Gastroesophageal sphincter (tissue), 3 donors: ENCODE measurements around the gene MAP4K4.

Experiments
- CTCF ChIP-seq, 4 experiments: fragments of 200-600 bp in 2 of 4; fragments of 450-650 bp in 2 of 4; sonication (generic) in 1 of 4; IDR thresholded peaks; one replicate each; pipeline ENCODE4 v1.5.1; 2017 to 2019; ENCODE audit warnings: antibody characterized with exemption in 4 of 4, mild to moderate bottlenecking in 2 of 4, moderate library complexity in 2 of 4
- EP300 ChIP-seq: sonication (generic); formaldehyde crosslinking; IDR thresholded peaks from one replicate; pipeline ENCODE4 v1.6.1; 2017; ENCODE audit warnings: antibody characterized with exemption, mild to moderate bottlenecking
- POLR2A ChIP-seq, 2 donors: fragments of 450-650 bp; IDR thresholded peaks; one replicate each; pipeline ENCODE4 v1.6.1; 2017; ENCODE audit warnings: antibody characterized with exemption in 2 of 2, mild to moderate bottlenecking in 2 of 2, moderate library complexity in 1 of 2
- POLR2AphosphoS5 ChIP-seq: sonication (generic); formaldehyde crosslinking; IDR thresholded peaks from one replicate; pipeline ENCODE4 v1.6.1; 2017; ENCODE audit warnings: antibody characterized with exemption

- TF ChIP-seq CTCF (IDR thresholded peaks at IDR 0.05) (no peak), POLR2AphosphoS5 (no peak), POLR2A (IDR thresholded peaks at IDR 0.05) (no peak), EP300 (no peak)
Observed at GRCh38 chr2:101788995-101789970, 91.8 kb downstream of the MAP4K4 start.
